ENCODE data around the gene FXYD6. TPM values are rescaled to one million over a fixed set of nuclear protein-coding genes. Genes with fewer than 3 reads are reported as not detected.
A peak's percentile ranks its signal among the peaks of the same experiment; 100 is the strongest.

FXYD6 gene
- total RNA-seq, 1 donor from 2014 or later, result 10.5 TPM

DNA sequence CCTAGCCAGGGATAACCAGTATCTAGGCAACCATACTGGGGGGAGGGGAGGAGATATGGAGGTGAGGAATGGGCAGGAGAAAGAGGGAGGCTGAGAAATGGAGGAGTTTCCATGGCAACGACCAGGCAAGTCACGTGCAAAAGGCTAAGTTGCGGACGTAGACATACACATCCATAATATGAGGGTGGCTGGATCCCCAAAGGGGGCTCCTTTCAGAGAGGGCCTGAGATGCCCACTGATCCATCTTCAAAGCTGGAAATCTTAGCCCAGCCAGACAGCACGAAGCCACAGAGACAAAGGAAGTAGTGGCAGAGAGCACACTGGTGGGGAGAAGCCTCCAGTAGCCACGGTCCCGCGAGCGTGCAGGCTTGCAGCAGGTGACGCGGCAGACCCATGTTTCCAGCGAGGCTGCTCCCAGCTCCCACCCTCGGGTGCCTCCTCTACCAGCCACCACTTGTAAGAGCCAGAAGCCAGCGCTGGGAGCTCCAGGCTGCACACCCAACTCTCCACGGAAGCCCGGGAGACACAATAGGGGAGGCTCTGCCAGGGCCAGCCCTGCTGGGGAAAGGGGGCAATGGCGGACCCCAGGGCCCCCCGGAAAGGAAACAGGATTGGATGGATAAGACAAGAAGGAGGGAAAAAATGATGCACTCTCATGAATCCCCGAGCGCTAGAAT, 938 bp downstream of the FXYD6 start:
- no peaks in the 10 kb centered on the region for H3K36me3 Mint-ChIP-seq (ENCODE audit: low read depth, unreplicated experiment)
- Histone ChIP-seq H3K9ac (ENCODE audit: low read length) (no peak overlapping the region), H3K79me2 (ENCODE audit: insufficient read depth, low read length) (no peaks in the 10 kb centered on the region), H3K4me1 (ENCODE audit: insufficient read depth, low read length) (peaks cover 5% of the 10 kb centered on the region), H3K27ac (ENCODE audit: low read depth, low read length) (no peak overlapping the region), H2AFZ (ENCODE audit: low read depth, low read length) (peak overlapping the region; percentile 51), H3K4me2 (ENCODE audit: low read length) (peak overlapping the region; percentile 89), H3K9me3 (ENCODE audit: insufficient read depth, low read depth, low read length) (no peaks in the 10 kb centered on the region), H3K4me3 (ENCODE audit: insufficient read depth, low read depth, low read length) (peak overlapping the region; percentile 63), H3K36me3 (ENCODE audit: insufficient read depth, low read length) (no peaks in the 10 kb centered on the region), H4K20me1 (ENCODE audit: insufficient read depth, low read length) (peaks cover 4% of the 10 kb centered on the region), H3K27me3 (ENCODE audit: insufficient read depth, low read length) (peaks cover 56% of the 10 kb centered on the region)
- FAIRE-seq (no peak), DNase-seq (ENCODE audit: low read depth) (no peak)
- peak overlapping the region; percentile 10 for H3K27ac Mint-ChIP-seq (ENCODE audit: unreplicated experiment)
- no peak for TF ChIP-seq EZH2 (IDR thresholded peaks at IDR 0.05; ENCODE audit: insufficient read depth, low read length)
- TF ChIP-seq, protein P1, sequence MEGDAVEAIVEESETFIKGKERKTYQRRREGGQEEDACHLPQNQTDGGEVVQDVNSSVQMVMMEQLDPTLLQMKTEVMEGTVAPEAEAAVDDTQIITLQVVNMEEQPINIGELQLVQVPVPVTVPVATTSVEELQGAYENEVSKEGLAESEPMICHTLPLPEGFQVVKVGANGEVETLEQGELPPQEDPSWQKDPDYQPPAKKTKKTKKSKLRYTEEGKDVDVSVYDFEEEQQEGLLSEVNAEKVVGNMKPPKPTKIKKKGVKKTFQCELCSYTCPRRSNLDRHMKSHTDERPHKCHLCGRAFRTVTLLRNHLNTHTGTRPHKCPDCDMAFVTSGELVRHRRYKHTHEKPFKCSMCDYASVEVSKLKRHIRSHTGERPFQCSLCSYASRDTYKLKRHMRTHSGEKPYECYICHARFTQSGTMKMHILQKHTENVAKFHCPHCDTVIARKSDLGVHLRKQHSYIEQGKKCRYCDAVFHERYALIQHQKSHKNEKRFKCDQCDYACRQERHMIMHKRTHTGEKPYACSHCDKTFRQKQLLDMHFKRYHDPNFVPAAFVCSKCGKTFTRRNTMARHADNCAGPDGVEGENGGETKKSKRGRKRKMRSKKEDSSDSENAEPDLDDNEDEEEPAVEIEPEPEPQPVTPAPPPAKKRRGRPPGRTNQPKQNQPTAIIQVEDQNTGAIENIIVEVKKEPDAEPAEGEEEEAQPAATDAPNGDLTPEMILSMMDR (IDR thresholded peaks at IDR 0.05; ENCODE audit: insufficient read depth, low read depth, low read length), result no peak
- H3K4me3 Mint-ChIP-seq (ENCODE audit: unreplicated experiment), result peak overlapping the region; percentile 92
- peaks cover 70% of the 10 kb centered on the region for H3K27me3 Mint-ChIP-seq (ENCODE audit: low read depth, unreplicated experiment)
- H3K4me1 Mint-ChIP-seq (ENCODE audit: low read depth, unreplicated experiment), result peaks cover 7% of the 10 kb centered on the region
- H3K9me3 Mint-ChIP-seq (ENCODE audit: unreplicated experiment), result peaks cover 6% of the 10 kb centered on the region

DNA sequence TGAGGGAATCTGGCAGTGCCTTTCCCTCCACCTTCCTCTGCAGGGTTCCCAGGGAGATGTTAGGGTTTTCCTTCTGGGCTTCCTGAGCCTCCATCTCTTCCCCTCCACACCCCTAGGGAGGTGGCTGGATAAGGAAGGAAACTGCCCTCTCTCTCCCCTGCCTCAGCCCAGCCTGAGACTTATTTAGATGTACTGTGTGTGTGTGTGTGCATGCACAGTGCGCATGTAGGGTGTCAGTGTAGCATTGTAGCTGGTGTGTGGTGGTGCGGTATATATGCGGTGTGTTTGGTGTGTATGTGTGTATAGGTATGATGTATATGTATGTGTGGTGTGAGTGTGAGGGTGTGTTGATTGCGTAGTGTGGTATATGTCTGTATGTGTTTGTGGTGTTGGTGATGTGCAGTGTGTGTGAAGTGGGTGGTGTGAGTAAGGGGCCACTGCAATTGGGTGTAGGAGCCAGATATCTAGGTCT, 1.5 kb downstream of the FXYD6 start:
- FAIRE-seq (no peak), DNase-seq (ENCODE audit: low read depth) (no peak)
- no peak overlapping the region for H3K27ac Mint-ChIP-seq (ENCODE audit: unreplicated experiment)
- H3K9me3 Mint-ChIP-seq (ENCODE audit: unreplicated experiment), result peaks cover 6% of the 10 kb centered on the region
- peaks cover 10% of the 10 kb centered on the region for H3K4me1 Mint-ChIP-seq (ENCODE audit: low read depth, unreplicated experiment)
- H3K27ac ChIP-seq (ENCODE audit: low read depth, low read length), result no peak overlapping the region
- no peak overlapping the region for H3K4me3 ChIP-seq (ENCODE audit: insufficient read depth, low read depth, low read length)
- H2AFZ ChIP-seq (ENCODE audit: low read depth, low read length), result peak overlapping the region; percentile 51
- TF ChIP-seq EZH2 (IDR thresholded peaks at IDR 0.05; ENCODE audit: insufficient read depth, low read length), result no peak
- TF ChIP-seq, protein P1 (IDR thresholded peaks at IDR 0.05; ENCODE audit: insufficient read depth, low read depth, low read length), result no peak
- no peak overlapping the region for H3K4me2 ChIP-seq (ENCODE audit: low read length)
- H4K20me1 ChIP-seq (ENCODE audit: insufficient read depth, low read length), result peaks cover 4% of the 10 kb centered on the region
- no peaks in the 10 kb centered on the region for H3K36me3 Mint-ChIP-seq (ENCODE audit: low read depth, unreplicated experiment)
- H3K4me3 Mint-ChIP-seq (ENCODE audit: unreplicated experiment), result peak overlapping the region; percentile 92
- peaks cover 51% of the 10 kb centered on the region for H3K27me3 ChIP-seq (ENCODE audit: insufficient read depth, low read length)
- H3K79me2 ChIP-seq (ENCODE audit: insufficient read depth, low read length), result no peaks in the 10 kb centered on the region
- peaks cover 5% of the 10 kb centered on the region for H3K4me1 ChIP-seq (ENCODE audit: insufficient read depth, low read length)
- H3K27me3 Mint-ChIP-seq (ENCODE audit: low read depth, unreplicated experiment), result peaks cover 64% of the 10 kb centered on the region
- H3K36me3 ChIP-seq (ENCODE audit: insufficient read depth, low read length), result no peaks in the 10 kb centered on the region
- H3K9me3 ChIP-seq (ENCODE audit: insufficient read depth, low read depth, low read length), result no peaks in the 10 kb centered on the region
- H3K9ac ChIP-seq (ENCODE audit: low read length), result no peak overlapping the region
